Measurements from ENCODE around the gene METAP1D. TPM values are rescaled to one million over a fixed set of nuclear protein-coding genes. Genes with fewer than 3 reads are reported as not detected.
"Not testable (repeated sequence)": the region's sequence is repeated elsewhere in the genome, so short reads cannot be mapped to it uniquely, and the experiment has no call there.

The METAP1D gene
- total RNA-seq, 1 experiment from 2014 or later: 15.8 TPM

- H3K4me1 ChIP-seq (ENCODE audit: control insufficient read depth in 1 of 2, insufficient read depth in 2 of 2, low read length in 2 of 2): no peaks in the 10 kb centered on the region
- H3K9ac ChIP-seq (ENCODE audit: low read length): no peak overlapping the region
- no peaks in the 10 kb centered on the region for H4K20me1 ChIP-seq (ENCODE audit: insufficient read depth)
- POLR2A ChIA-PET: no interaction called here
- no peaks in the 10 kb centered on the region for H3K27me3 ChIP-seq (ENCODE audit: insufficient read depth, low read length)
- RAD21 ChIA-PET (ENCODE audit: low non-redundant PET in 1 of 2, low total read pairs in 2 of 2, uncharacterized antibody in 2 of 2, unreplicated experiment in 2 of 2): no interaction called here
- TF ChIP-seq POLR2AphosphoS5 (IDR thresholded peaks at IDR 0.05; ENCODE audit: low read depth, low read length) (no peak), REST (IDR thresholded peaks at IDR 0.05; ENCODE audit: low read depth) (no peak)
- CTCF ChIA-PET: no interaction called here
- no peak overlapping the region for H2AFZ ChIP-seq (ENCODE audit: low read depth, low read length, poor library complexity, severe bottlenecking)
- H3K79me2 ChIP-seq (ENCODE audit: insufficient read depth, low read length): no peaks in the 10 kb centered on the region
- DNase-seq (ENCODE audit: low read depth, low spot score) (no peak), ATAC-seq (no peak)
- no peak overlapping the region for H3K4me2 ChIP-seq (ENCODE audit: low read length)
- no peak overlapping the region for H3K27ac ChIP-seq (ENCODE audit: low read depth, low read length)
- H3K9me3 ChIP-seq (ENCODE audit: control insufficient read depth in 1 of 2, insufficient read depth in 1 of 2, low read depth in 1 of 2, low read length in 2 of 2): no peaks in the 10 kb centered on the region
- H3K36me3 ChIP-seq (ENCODE audit: control insufficient read depth in 1 of 2, insufficient read depth in 2 of 2, low read length in 2 of 2): no peaks in the 10 kb centered on the region
- H3K4me3 ChIP-seq (replicated peaks in 1 of 2; ENCODE audit: low read depth in 1 of 2, low read length in 2 of 2): no peak overlapping the region
- intact Hi-C loops (cut with micrococcal nuclease): no loop called here
- no peaks in the 10 kb centered on the region for H3K9me2 ChIP-seq (ENCODE audit: insufficient read depth)
- BruUV-seq (replicated peaks): no TSS peak
These were observed 65.4 kb downstream of the METAP1D start for GRCh38 chr2:172065111-172065510.

- intact Hi-C loops (cut with micrococcal nuclease): no loop called here
- ChIA-PET CTCF (no interaction called here), POLR2A (no interaction called here), RAD21 (ENCODE audit: low non-redundant PET in 1 of 2, low total read pairs in 2 of 2, uncharacterized antibody in 2 of 2, unreplicated experiment in 2 of 2) (no interaction called here)
- TF ChIP-seq CEBPB (IDR thresholded peaks at IDR 0.05; ENCODE audit: low read depth) (no peak), POLR2AphosphoS5 (IDR thresholded peaks at IDR 0.05; ENCODE audit: low read depth, low read length) (no peak), POLR2A (IDR thresholded peaks at IDR 0.05; ENCODE audit: borderline replicate concordance, extremely low read depth, insufficient read depth, insufficient read length) (no peak), YY1 (IDR thresholded peaks at IDR 0.05; ENCODE audit: extremely low read depth, insufficient replicate concordance, low read depth, low read length) (no peak), EZH2phosphoT487 (IDR thresholded peaks at IDR 0.05; ENCODE audit: borderline replicate concordance) (no peak), CBX3 (IDR thresholded peaks at IDR 0.05; ENCODE audit: low read depth) (no peak), TCF7L2 (IDR thresholded peaks at IDR 0.05; ENCODE audit: borderline replicate concordance, extremely low read depth, insufficient read depth, insufficient read length) (no peak)
- H4K20me1 ChIP-seq (ENCODE audit: insufficient read depth): no peaks in the 10 kb centered on the region
- no peaks in the 10 kb centered on the region for H3K27me3 ChIP-seq (ENCODE audit: insufficient read depth, low read length)
- H3K79me2 ChIP-seq (ENCODE audit: insufficient read depth, low read length): no peaks in the 10 kb centered on the region
- H3K4me3 ChIP-seq (replicated peaks in 1 of 2; ENCODE audit: low read depth in 1 of 2, low read length in 2 of 2): no peak overlapping the region
- no peak for DNase-seq (ENCODE audit: low read depth, low spot score)
- no peak overlapping the region for H3K9ac ChIP-seq (ENCODE audit: low read length)
- H3K4me1 ChIP-seq (ENCODE audit: control insufficient read depth in 1 of 2, insufficient read depth in 2 of 2, low read length in 2 of 2): no peaks in the 10 kb centered on the region
- H3K36me3 ChIP-seq (ENCODE audit: control insufficient read depth in 1 of 2, insufficient read depth in 2 of 2, low read length in 2 of 2): no peaks in the 10 kb centered on the region
- no peak overlapping the region for H3K4me2 ChIP-seq (ENCODE audit: low read length)
- H3K9me2 ChIP-seq (ENCODE audit: insufficient read depth): no peaks in the 10 kb centered on the region
- no peak overlapping the region for H2AFZ ChIP-seq (ENCODE audit: low read depth, low read length, poor library complexity, severe bottlenecking)
- no TSS peak for BruUV-seq (replicated peaks)
- ATAC-seq: no peak
- no peaks in the 10 kb centered on the region for H3K9me3 ChIP-seq (ENCODE audit: control insufficient read depth in 1 of 2, insufficient read depth in 1 of 2, low read depth in 1 of 2, low read length in 2 of 2)
- H3K27ac ChIP-seq (ENCODE audit: low read depth, low read length): no peak overlapping the region
These were observed 66.7 kb downstream of the METAP1D start for GRCh38 chr2:172066394-172066886.

- H3K27ac ChIP-seq (ENCODE audit: low read depth, low read length); CTCF ChIA-PET; POLR2A ChIA-PET; H3K27me3 ChIP-seq (ENCODE audit: insufficient read depth, low read length); H2AFZ ChIP-seq (ENCODE audit: low read depth, low read length, poor library complexity, severe bottlenecking); H4K20me1 ChIP-seq (ENCODE audit: insufficient read depth); H3K9me3 ChIP-seq (ENCODE audit: control insufficient read depth in 1 of 2, insufficient read depth in 1 of 2, low read depth in 1 of 2, low read length in 2 of 2); DNase-seq (ENCODE audit: low read depth, low spot score); intact Hi-C loops (cut with micrococcal nuclease); H3K9me2 ChIP-seq (ENCODE audit: insufficient read depth); H3K4me2 ChIP-seq (ENCODE audit: low read length); ATAC-seq; H3K36me3 ChIP-seq (ENCODE audit: control insufficient read depth in 1 of 2, insufficient read depth in 2 of 2, low read length in 2 of 2); H3K4me3 ChIP-seq (replicated peaks in 1 of 2; ENCODE audit: low read depth in 1 of 2, low read length in 2 of 2); RAD21 ChIA-PET (ENCODE audit: low non-redundant PET in 1 of 2, low total read pairs in 2 of 2, uncharacterized antibody in 2 of 2, unreplicated experiment in 2 of 2); BruUV-seq (replicated peaks); H3K79me2 ChIP-seq (ENCODE audit: insufficient read depth, low read length); H3K4me1 ChIP-seq (ENCODE audit: control insufficient read depth in 1 of 2, insufficient read depth in 2 of 2, low read length in 2 of 2); H3K9ac ChIP-seq (ENCODE audit: low read length): not testable (repeated sequence)
These were observed 68.2 kb downstream of the METAP1D start for GRCh38 chr2:172067905-172068304.

Data from HCT116 (cell line).